Caco-2 (cell line): ENCODE data around the gene FNDC5. TPM values are rescaled to one million over a fixed set of nuclear protein-coding genes. Genes with fewer than 3 reads are reported as not detected.

Experiments used
- BruUV-seq: library from RNA; stranded (reverse); fragments of 400-500 nt; replicated peaks from 2 replicates; lab custom pipeline; 2021; lab: Mats Ljungman, UMichigan
- CTCF ChIA-PET: fragments of 300-600 bp; sonication (Branson Sonifier 250); formaldehyde crosslinking; loops from one replicate; lab custom pipeline; 2022; ENCODE audit warnings: antibody characterized with exemption; lab: Charles Lee
- POLR2A ChIA-PET: fragments of 300-600 bp; sonication (Branson Sonifier 250); formaldehyde crosslinking; loops from one replicate; lab custom pipeline; 2022; ENCODE audit warnings: antibody characterized with exemption; lab: Charles Lee
- DNase-seq, 2 experiments: peaks; one replicate each; pipeline versions ENCODE4 v3.0.0 to v3.0.0-alpha.2; 2020 to 2022
- H3K27me3 ChIP-seq: replicated peaks from 2 replicates; pipeline ENCODE4 v1.6.0; 2011; ENCODE audit warnings: low read length; ENCODE audit not compliant: control insufficient read depth, insufficient read depth
- H3K36me3 ChIP-seq: 2 replicates; pipeline ENCODE4 v1.5.1; 2011; ENCODE audit warnings: low read length; ENCODE audit not compliant: control insufficient read depth, insufficient read depth
- H3K4me1 ChIP-seq: fragments of 250-450 bp; sonication (Bioruptor Pico); 2 replicates; pipeline ENCODE4 v1.5.1; 2020; ENCODE audit warnings: mild to moderate bottlenecking
- H3K4me3 ChIP-seq: 2 replicates; pipeline ENCODE4 v1.5.1; 2011; ENCODE audit warnings: low read depth, mild to moderate bottlenecking, control low read depth, low read length
- H3K9me3 ChIP-seq: fragments of 250-450 bp; sonication (Bioruptor Pico); 2 replicates; pipeline ENCODE4 v1.5.1; 2020; ENCODE audit warnings: mild to moderate bottlenecking, moderate library complexity
- H3K27ac Mint-ChIP-seq: one replicate; pipeline ENCODE4 v1.8.0; 2022; ENCODE audit warnings: mixed read lengths; ENCODE audit not compliant: unreplicated experiment
- H3K27me3 Mint-ChIP-seq: one replicate; pipeline ENCODE4 v1.8.0; 2022; ENCODE audit warnings: mixed read lengths; ENCODE audit not compliant: insufficient read depth, unreplicated experiment
- H3K36me3 Mint-ChIP-seq: one replicate; pipeline ENCODE4 v1.8.0; 2022; ENCODE audit warnings: mild to moderate bottlenecking, mixed read lengths; ENCODE audit not compliant: insufficient read depth, unreplicated experiment
- H3K4me1 Mint-ChIP-seq: one replicate; pipeline ENCODE4 v1.8.0; 2022; ENCODE audit warnings: low read depth, mixed read lengths; ENCODE audit not compliant: unreplicated experiment
- H3K4me3 Mint-ChIP-seq: one replicate; pipeline ENCODE4 v1.8.0; 2022; ENCODE audit warnings: mild to moderate bottlenecking, moderate library complexity, mixed read lengths; ENCODE audit not compliant: unreplicated experiment
- H3K9me3 Mint-ChIP-seq: one replicate; pipeline ENCODE4 v1.8.0; 2022; ENCODE audit warnings: mixed read lengths; ENCODE audit not compliant: unreplicated experiment
- intact Hi-C: fragments of 100-400 bp; cut with micrococcal nuclease; formaldehyde crosslinking; loops from one replicate; pipeline ENCODE4 v1.10.0; 2022; ENCODE audit not compliant: unreplicated experiment
- total RNA-seq: library from RNA; stranded (reverse); gene quantifications from 2 replicates; pipeline ENCODE4 v1.2.3, GENCODE V29; 2022
- TF ChIP-seq, protein P1 (sequence below), 2 experiments: fragments of 200-600 bp in 1 of 2; IDR thresholded peaks; 1 replicate in 1 of 2; 2 replicates in 1 of 2; pipeline versions ENCODE4 v1.5.1 to v1.8.0; 2011 to 2022; ENCODE audit warnings: antibody characterized with exemption in 1 of 2, control low read depth in 1 of 2, inconsistent platforms in 1 of 2, low read depth in 1 of 2, low read length in 1 of 2, mild to moderate bottlenecking in 1 of 2, moderate library complexity in 1 of 2; ENCODE audit not compliant: insufficient read depth in 1 of 2, severe bottlenecking in 1 of 2, unreplicated experiment in 1 of 2

The FNDC5 gene
- total RNA-seq, 1 experiment from 2014 or later = 1.1 TPM

DNA sequence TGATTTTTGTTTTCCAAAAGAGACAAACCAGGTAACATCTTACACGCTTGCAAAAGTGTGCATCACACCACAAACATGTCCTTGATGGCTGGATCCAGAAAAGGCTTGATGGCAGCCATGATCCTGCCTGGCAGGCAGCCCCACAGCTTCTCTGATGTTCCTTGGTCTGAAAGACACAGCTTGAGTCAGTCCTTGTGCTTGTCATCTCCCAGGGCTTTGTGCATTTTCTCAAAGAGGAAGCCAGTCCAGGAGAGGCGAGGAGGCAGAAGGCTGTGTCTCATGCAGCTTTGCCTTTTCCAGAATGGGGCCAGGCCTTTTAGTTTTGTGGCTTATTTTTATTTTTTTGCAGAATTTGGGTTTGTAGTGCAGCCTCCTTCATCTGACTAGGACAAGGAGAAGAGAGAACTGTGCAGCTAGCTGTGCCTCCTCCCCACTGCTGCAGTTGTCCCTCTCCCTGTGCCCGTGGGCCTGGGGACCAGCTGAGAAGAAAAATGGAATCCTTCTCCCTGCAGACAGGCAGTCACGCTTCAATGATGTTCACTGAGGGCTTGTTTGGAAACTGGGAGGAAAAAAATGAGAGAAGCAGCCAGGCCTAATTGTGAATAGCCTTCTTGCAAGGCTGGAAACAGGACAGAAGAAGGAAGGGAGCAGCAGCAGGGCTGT, 7.4 kb downstream of the FNDC5 start:
- CTCF ChIA-PET = no interaction called here
- TF ChIP-seq, protein P1, sequence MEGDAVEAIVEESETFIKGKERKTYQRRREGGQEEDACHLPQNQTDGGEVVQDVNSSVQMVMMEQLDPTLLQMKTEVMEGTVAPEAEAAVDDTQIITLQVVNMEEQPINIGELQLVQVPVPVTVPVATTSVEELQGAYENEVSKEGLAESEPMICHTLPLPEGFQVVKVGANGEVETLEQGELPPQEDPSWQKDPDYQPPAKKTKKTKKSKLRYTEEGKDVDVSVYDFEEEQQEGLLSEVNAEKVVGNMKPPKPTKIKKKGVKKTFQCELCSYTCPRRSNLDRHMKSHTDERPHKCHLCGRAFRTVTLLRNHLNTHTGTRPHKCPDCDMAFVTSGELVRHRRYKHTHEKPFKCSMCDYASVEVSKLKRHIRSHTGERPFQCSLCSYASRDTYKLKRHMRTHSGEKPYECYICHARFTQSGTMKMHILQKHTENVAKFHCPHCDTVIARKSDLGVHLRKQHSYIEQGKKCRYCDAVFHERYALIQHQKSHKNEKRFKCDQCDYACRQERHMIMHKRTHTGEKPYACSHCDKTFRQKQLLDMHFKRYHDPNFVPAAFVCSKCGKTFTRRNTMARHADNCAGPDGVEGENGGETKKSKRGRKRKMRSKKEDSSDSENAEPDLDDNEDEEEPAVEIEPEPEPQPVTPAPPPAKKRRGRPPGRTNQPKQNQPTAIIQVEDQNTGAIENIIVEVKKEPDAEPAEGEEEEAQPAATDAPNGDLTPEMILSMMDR (IDR thresholded peaks at IDR 0.05; ENCODE audit: insufficient read depth in 1 of 2, low read depth in 1 of 2, low read length in 1 of 2, severe bottlenecking in 1 of 2, unreplicated experiment in 1 of 2) = no peak
- intact Hi-C loops = no loop called here

GRCh38 chr1:32861904-32862695, 8.6 kb downstream of the FNDC5 start:
- Histone ChIP-seq H3K9me3 (no peaks in the 10 kb centered on the region), H3K27me3 (no peaks in the 10 kb centered on the region), H3K36me3 (no peaks in the 10 kb centered on the region), H3K4me1 (no peaks in the 10 kb centered on the region), H3K4me3 (no peak overlapping the region)
- H3K4me1 Mint-ChIP-seq = no peaks in the 10 kb centered on the region
- H3K27me3 Mint-ChIP-seq = no peaks in the 10 kb centered on the region
- DNase-seq = no peak
- intact Hi-C loops = no loop called here
- ChIA-PET POLR2A (no interaction called here), CTCF (interaction anchor here (0.6 to 0.7 kb wide), 2 partner anchors 10 to 718 kb away, joined by 3 to 6 read pairs; no protein-coding TSS in a partner anchor)
- peaks cover 5% of the 10 kb centered on the region for H3K36me3 Mint-ChIP-seq
- no peaks in the 10 kb centered on the region for H3K9me3 Mint-ChIP-seq
- TF ChIP-seq, protein P1 (IDR thresholded peaks at IDR 0.05; ENCODE audit: insufficient read depth in 1 of 2, low read depth in 1 of 2, low read length in 1 of 2, severe bottlenecking in 1 of 2, unreplicated experiment in 1 of 2) = no peak
- no peak overlapping the region for H3K27ac Mint-ChIP-seq
- BruUV-seq = no TSS peak
- no peak overlapping the region for H3K4me3 Mint-ChIP-seq

More for the DNA sequence above, 7.4 kb downstream of the FNDC5 start:
- Mint-ChIP-seq H3K36me3 (peaks cover 5% of the 10 kb centered on the region), H3K9me3 (no peaks in the 10 kb centered on the region), H3K27ac (no peak overlapping the region), H3K4me1 (no peaks in the 10 kb centered on the region), H3K27me3 (no peaks in the 10 kb centered on the region), H3K4me3 (no peak overlapping the region)
- Histone ChIP-seq H3K9me3 (no peaks in the 10 kb centered on the region), H3K36me3 (no peaks in the 10 kb centered on the region), H3K4me3 (no peak overlapping the region), H3K27me3 (no peaks in the 10 kb centered on the region), H3K4me1 (no peaks in the 10 kb centered on the region)
- POLR2A ChIA-PET = no interaction called here
- DNase-seq = no peak
- BruUV-seq = no TSS peak

DNA sequence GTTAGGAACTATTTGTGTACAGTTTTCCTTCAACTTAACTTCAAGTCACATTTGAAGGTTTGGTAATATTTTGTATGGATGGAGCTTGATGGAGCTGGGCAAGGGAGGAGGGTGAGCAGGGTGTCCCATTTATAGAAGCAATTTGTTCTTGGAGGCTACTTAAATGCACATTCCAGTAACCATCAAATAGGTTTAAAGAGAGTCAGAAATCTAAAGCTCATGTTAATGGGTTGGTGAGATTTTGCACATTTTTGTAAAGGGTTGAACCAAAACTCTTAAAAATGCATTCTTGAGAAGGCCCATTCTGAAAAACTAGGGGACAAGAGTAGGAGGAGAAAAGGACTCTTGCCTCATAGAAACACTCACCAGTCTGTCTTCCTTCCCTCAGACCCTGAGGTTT, 10.1 kb downstream of the FNDC5 start:
- Mint-ChIP-seq H3K27me3 (no peaks in the 10 kb centered on the region), H3K27ac (no peak overlapping the region), H3K9me3 (no peaks in the 10 kb centered on the region), H3K36me3 (peaks cover 5% of the 10 kb centered on the region), H3K4me1 (no peaks in the 10 kb centered on the region), H3K4me3 (no peak overlapping the region)
- intact Hi-C loops = no loop called here
- no peaks in the 10 kb centered on the region for H3K9me3 ChIP-seq
- H3K4me3 ChIP-seq = no peak overlapping the region
- TF ChIP-seq, protein P1 (IDR thresholded peaks at IDR 0.05; ENCODE audit: insufficient read depth in 1 of 2, low read depth in 1 of 2, low read length in 1 of 2, severe bottlenecking in 1 of 2, unreplicated experiment in 1 of 2) = no peak
- ChIA-PET POLR2A (no interaction called here), CTCF (interaction anchor here (0.6 kb wide), 1 partner anchor 18 kb away, joined by 4 read pairs; no protein-coding TSS in a partner anchor)
- H3K4me1 ChIP-seq = no peaks in the 10 kb centered on the region
- DNase-seq = no peak
- no peaks in the 10 kb centered on the region for H3K27me3 ChIP-seq
- no peaks in the 10 kb centered on the region for H3K36me3 ChIP-seq
- no TSS peak for BruUV-seq
